ENCODE results near the gene CILP2. TPM values are rescaled to one million over a fixed set of nuclear protein-coding genes. Genes with fewer than 3 reads are reported as not detected.

The CILP2 gene, protein sequence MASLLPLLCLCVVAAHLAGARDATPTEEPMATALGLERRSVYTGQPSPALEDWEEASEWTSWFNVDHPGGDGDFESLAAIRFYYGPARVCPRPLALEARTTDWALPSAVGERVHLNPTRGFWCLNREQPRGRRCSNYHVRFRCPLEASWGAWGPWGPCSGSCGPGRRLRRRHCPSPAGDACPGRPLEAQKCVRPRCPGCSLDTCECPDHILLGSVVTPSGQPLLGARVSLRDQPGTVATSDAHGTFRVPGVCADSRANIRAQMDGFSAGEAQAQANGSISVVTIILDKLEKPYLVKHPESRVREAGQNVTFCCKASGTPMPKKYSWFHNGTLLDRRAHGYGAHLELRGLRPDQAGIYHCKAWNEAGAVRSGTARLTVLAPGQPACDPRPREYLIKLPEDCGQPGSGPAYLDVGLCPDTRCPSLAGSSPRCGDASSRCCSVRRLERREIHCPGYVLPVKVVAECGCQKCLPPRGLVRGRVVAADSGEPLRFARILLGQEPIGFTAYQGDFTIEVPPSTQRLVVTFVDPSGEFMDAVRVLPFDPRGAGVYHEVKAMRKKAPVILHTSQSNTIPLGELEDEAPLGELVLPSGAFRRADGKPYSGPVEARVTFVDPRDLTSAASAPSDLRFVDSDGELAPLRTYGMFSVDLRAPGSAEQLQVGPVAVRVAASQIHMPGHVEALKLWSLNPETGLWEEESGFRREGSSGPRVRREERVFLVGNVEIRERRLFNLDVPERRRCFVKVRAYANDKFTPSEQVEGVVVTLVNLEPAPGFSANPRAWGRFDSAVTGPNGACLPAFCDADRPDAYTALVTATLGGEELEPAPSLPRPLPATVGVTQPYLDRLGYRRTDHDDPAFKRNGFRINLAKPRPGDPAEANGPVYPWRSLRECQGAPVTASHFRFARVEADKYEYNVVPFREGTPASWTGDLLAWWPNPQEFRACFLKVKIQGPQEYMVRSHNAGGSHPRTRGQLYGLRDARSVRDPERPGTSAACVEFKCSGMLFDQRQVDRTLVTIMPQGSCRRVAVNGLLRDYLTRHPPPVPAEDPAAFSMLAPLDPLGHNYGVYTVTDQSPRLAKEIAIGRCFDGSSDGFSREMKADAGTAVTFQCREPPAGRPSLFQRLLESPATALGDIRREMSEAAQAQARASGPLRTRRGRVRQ
- under 0.01 and 0.19 TPM in 2 replicates for total RNA-seq

DNA sequence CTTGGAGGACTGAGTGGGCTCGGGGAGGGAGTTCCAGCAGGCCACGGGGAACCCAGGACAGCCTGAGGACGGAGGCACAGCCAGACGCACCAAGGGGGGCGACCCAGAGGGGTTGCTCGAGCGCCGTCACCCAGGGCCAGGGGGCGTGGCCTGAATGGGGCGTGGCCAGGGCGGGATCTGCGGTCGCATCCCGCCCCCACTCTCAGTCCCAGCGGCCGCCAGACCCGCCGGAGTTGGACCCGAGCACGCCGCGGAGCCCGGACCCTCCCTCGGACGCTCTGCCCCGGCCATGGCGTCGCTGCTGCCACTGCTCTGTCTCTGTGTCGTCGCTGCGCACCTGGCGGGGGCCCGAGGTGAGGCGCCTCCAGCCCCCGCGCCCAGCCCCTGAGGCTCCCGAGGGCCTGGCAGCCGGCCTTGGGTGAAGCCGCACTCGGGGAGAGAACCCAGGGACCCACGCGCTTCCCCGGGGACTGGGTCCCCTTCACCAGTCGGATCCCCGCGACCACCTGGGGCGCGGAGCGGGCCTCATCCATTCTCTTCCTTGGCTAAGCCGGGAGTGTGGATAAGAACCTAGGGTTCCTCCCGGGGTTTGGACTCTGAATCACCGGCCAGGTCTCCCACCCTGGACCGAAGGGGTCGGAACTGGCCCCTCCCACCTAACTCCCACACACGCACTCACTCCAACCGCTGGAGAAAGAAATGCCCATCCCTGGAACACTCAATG is at the start of gene CILP2:
CILP2 (plus strand) TSS at position 205 of the 724 bp plus-strand sequence; CDS start at position 290, 85 bp downstream.

DNA sequence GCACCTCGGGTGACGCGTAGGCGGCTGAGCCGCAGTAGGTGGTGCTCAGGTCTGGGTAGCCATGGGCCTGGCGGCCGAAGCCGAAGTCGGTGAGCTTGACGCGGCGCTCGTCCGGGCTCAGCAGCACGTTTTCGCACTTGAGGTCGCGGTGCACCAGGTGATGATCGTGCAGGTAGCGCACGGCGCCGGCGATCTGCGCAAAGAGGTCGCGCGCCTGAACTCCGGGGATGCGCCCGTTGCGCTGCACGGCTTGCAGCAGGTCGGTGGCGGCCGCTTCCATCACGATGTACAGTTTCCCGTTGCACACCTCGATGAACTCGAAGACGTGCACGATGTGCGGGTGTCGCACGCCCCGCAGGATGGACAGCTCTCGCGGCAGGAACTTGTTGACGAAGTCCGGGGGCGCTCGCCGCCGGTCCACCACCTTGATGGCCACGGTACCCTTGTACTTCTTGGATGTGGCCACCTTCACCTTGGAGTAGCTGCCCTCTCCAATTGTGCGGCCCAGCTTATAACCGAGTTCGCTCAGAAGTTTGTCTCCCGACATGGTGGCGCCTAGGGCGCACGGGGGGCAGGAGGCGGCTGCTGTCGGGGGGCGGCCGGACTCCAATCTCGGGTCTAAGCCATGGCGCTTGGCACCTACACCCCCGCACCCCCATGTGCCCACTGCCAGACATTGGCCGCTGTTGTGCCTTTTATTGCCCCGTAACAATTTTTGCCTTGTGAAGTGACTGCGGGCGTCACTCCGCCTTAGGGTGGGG is 23.0 kb upstream of the CILP2 start, which contains the start of gene TSSK6:
TSSK6 (minus strand) TSS at position 668 of the 761 bp plus-strand sequence; CDS start at position 547, 121 bp downstream.

DNA sequence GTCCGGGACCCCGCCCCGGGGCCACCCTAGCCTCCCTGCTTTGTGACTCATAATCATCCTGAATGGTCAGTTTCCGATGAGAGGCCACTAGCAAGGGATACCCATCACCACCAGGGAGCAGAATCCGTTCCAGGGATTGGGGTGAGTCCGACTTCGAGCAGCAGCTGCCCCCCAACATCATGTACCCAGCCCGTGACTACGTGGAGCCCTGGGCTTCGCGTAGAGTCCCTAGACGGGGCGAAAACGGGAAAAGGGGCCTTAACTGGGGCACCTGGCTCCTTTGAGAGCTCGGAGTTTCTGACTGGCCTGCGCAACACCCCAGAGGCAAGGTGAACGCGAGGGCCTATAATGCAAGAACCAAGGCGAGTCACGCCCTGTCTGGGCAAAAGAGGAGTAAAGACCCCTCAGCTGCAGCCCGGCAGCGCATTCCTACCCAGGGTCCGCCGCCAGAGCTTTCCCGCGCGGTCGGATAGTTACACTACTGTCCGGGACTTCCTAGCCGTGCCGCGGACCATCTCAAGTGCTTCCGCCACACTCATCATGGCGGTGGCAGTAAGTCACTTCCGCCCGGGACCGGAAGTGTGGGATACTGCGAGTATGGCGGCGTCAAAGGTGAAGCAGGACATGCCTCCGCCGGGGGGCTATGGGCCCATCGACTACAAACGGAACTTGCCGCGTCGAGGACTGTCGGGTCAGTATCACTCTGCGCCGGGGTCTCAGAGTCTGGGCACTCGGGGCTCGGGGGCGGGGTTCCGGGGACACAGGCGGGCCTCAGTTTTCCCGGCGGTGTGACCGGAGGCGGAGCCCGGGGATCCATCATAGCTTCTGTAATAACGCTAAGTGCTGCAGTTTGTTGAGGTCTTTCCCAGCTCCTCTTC is 22.2 kb upstream of the CILP2 start, which contains the start of gene NDUFA13:
NDUFA13 (plus strand) TSS at position 584 of the 878 bp plus-strand sequence; CDS start at position 598, 14 bp downstream.

DNA sequence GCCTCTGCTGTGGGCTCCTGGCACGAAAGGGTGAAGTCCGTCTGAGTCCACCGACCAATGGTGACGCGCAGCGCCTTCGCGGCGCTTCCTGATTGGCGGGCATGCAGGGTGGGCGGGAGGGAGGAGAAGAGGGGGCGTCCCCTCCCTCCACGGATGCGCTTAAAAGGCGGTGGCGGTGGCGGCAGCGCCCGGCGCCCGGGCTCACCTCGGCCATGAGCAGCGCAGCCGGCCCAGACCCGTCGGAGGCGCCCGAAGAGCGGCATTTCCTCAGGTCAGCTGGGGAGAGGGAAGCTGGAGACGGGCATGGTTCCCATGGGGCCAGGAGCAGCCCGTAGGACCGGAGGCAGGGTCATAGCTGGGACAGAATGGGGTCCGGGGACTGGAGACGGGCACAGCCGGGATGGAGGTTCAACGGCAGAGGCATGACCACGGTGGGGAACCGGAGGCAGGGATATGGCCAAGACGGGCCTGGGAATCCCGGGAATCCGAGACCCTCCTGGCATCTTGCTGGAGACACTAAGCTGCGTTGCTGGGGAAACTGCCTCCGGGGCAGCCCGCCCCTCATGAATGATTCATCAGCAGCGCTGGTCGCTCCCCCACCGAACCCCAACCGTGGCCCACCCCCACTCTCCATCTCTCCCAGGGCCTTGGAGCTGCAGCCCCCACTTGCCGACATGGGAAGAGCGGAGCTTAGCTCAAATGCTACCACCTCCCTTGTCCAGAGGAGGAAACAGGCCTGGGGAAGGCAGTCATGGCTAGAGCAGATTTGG is 9.2 kb upstream of the CILP2 start, which contains the start of gene YJEFN3:
YJEFN3 (plus strand) TSS at position 191 of the 770 bp plus-strand sequence; CDS start at position 213, 22 bp downstream.

Other genes with a start within 250 kb of the CILP2 start
- gene SUGP1, start 217.8 kb upstream of the CILP2 start, total RNA-seq, result 29.1 and 31.2 TPM in 2 replicates
- gene MAU2, start 217.4 kb upstream of the CILP2 start, total RNA-seq, result 21.3 and 31.1 TPM in 2 replicates
- gene GATAD2A, start 132.6 kb upstream of the CILP2 start, total RNA-seq, result 50.7 and 51.3 TPM in 2 replicates
- gene TSSK6, start 22.7 kb upstream of the CILP2 start, total RNA-seq, result 0.45 and 1.0 TPM in 2 replicates
- gene NDUFA13, start 22.0 kb upstream of the CILP2 start, total RNA-seq, result 261 and 295 TPM in 2 replicates
- 0.18 and 0.38 TPM in 2 replicates for gene YJEFN3, start 9.4 kb upstream of the CILP2 start, total RNA-seq
- not detected in 2 replicates for gene PBX4, start 80.4 kb downstream of the CILP2 start, total RNA-seq
- gene LPAR2, start 90.0 kb downstream of the CILP2 start, total RNA-seq, result 0.47 and 0.54 TPM in 2 replicates
- gene GMIP, start 105.4 kb downstream of the CILP2 start, total RNA-seq, result 7.0 and 7.9 TPM in 2 replicates
- gene ATP13A1, start 125.4 kb downstream of the CILP2 start, total RNA-seq, result 26.0 and 30.7 TPM in 2 replicates
- gene ZNF101, start 130.6 kb downstream of the CILP2 start, total RNA-seq, result 8.9 and 9.2 TPM in 2 replicates
- 3.4 and 4.6 TPM in 2 replicates for gene ZNF14, start 194.8 kb downstream of the CILP2 start, total RNA-seq

Measured in endothelial cell of coronary artery (primary cell).